ENCODE measurements around the gene ENDOV.
"Not testable (repeated sequence)": the region's sequence is repeated elsewhere in the genome, so short reads cannot be mapped to it uniquely, and the experiment has no call there.

ENDOV gene

DNA sequence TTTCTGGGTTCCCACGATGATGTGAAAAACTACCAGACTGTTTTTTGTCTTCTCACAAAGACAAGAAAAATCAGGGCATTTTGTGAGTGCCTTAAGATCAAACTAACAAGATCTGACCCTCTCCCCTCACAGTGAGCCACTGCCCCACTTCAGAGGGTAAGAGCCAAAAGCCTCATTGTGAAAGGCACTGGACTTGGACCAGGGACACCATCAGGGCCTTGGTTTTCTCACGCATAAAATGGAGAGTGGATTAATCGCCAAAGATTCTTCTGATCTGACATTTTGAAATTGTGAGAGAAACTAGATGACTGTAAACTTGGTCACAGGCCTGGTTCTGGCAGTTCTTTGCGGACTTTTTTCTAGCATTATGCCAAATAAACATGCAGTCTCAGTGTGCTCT is 21.0 kb upstream of the ENDOV start:
- TF ChIP-seq, protein P1, sequence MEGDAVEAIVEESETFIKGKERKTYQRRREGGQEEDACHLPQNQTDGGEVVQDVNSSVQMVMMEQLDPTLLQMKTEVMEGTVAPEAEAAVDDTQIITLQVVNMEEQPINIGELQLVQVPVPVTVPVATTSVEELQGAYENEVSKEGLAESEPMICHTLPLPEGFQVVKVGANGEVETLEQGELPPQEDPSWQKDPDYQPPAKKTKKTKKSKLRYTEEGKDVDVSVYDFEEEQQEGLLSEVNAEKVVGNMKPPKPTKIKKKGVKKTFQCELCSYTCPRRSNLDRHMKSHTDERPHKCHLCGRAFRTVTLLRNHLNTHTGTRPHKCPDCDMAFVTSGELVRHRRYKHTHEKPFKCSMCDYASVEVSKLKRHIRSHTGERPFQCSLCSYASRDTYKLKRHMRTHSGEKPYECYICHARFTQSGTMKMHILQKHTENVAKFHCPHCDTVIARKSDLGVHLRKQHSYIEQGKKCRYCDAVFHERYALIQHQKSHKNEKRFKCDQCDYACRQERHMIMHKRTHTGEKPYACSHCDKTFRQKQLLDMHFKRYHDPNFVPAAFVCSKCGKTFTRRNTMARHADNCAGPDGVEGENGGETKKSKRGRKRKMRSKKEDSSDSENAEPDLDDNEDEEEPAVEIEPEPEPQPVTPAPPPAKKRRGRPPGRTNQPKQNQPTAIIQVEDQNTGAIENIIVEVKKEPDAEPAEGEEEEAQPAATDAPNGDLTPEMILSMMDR (IDR thresholded peaks at IDR 0.05; ENCODE audit: control insufficient read depth, insufficient read depth, low read depth, low read length, missing control alignments) = no peak
- no peak for DNase-seq (ENCODE audit: low read depth)

DNA sequence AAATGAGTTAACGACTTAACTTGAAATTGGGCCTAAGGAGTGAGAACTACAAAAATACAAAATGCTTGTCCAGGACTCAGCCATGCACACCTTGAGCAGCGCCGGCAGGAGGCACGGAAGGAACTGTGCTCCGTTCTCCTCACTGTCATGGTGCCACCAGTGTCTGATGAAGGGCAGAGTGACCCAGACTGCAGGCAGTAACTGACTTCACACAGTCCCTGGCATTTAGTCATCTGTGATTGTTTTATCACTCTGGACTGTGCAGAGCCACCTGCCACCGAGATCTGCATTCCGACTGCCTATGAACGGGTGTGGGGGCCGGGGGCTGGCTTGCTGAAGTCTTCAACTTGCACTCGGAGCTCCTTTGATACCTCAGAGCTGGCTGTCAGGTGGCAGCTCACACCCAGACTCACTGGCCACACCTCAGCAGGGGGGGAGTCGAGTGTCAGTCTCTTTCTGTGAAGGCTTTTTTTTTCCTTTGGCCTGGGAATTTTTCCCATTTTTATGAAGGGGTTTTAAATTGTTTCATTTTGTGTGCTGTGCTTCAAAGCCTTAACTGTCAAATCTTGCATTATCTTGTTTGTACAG is 20.2 kb upstream of the ENDOV start:
- DNase-seq (ENCODE audit: low read depth) = no peak
- H3K4me3 ChIP-seq (ENCODE audit: control insufficient read depth, low read depth, low read length) = no peak overlapping the region
- TF ChIP-seq, protein P1 (IDR thresholded peaks at IDR 0.05; ENCODE audit: control insufficient read depth, insufficient read depth, low read depth, low read length, missing control alignments) = no peak

More for the DNA sequence above, 21.0 kb upstream of the ENDOV start:
- H3K4me3 ChIP-seq (ENCODE audit: control insufficient read depth, low read depth, low read length) = no peak overlapping the region

DNA sequence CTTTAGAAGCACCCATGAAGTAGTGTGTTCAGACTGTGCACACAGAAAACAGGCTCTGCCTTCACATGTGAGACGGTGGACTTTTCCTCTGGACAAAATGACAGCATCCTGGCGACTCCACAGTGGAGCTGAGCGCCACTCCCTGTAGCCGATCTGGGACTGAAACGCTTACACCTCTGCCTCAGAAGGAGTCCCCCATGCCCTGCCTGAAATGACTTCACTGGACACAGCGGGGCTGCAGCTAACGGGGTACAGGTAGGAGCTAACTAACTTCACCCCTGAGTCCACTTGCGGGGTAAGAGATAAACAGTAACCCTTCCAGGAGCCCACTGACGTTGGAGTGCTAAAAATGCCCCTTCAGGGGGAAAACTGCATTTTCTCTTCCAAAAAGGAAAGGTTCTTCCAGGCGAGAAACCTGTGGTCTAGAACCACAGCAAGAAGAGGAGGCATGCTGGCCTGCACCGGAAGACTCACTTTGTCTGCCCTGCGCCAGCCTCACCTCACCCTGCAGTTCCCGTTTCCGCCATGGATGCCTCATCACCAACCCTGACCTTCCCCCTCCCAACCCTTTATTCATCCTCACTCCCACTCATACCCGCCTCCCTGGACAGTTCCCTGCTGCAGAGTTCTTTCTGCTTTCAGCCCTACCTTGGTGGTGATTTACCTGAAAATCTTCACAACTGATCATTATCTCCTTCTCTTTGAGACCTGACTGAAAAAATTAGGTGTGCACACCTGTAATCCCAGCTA is 19.4 kb upstream of the ENDOV start:
- TF ChIP-seq, protein P1 (IDR thresholded peaks at IDR 0.05; ENCODE audit: control insufficient read depth, insufficient read depth, low read depth, low read length, missing control alignments) = no peak
- no peak for DNase-seq (ENCODE audit: low read depth)
- no peak overlapping the region for H3K4me3 ChIP-seq (ENCODE audit: control insufficient read depth, low read depth, low read length)

DNA sequence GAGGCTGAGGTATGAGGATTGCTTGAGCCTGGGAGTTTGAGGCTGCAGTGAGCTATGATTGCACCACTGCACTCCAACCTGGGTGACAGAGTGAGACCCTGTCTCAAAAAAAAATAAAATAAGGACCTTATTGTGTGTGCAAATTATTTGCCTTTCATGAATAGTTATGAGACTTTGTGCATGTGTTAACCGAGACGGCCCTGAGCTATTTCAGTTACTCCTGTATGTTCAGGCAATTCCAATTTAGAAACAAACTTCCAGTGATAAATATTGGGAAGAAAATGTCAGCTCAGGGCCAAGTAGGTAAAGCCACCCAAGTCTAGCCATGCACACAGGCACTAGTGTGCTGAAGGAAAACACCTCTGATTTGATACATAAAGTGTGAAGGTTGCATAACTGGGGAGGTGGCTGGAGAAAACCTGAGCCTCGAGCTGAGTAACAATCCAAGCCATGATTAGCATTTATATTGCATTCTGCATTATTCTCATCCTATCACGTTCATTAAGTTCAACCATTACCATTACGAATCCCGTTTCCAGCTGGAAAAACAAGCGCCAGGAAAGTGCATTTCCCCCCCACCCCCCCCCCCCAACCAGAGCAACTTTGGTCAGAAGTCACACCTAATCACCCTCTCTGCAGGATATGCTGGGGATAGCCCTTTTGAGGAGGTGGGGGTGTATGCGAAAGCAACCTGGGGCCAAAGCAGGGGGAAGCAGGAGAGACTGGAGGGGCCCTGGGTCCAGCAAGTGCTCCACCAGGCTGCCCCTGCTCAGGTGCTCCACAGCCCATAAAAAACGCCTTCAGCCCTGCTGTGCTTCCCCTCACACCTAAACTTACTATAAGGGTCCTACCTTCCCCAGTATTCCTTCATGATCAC is 18.6 kb upstream of the ENDOV start:
- no peak for DNase-seq (ENCODE audit: low read depth)
- TF ChIP-seq, protein P1 (IDR thresholded peaks at IDR 0.05; ENCODE audit: control insufficient read depth, insufficient read depth, low read depth, low read length, missing control alignments) = no peak
- no peak overlapping the region for H3K4me3 ChIP-seq (ENCODE audit: control insufficient read depth, low read depth, low read length)

DNA sequence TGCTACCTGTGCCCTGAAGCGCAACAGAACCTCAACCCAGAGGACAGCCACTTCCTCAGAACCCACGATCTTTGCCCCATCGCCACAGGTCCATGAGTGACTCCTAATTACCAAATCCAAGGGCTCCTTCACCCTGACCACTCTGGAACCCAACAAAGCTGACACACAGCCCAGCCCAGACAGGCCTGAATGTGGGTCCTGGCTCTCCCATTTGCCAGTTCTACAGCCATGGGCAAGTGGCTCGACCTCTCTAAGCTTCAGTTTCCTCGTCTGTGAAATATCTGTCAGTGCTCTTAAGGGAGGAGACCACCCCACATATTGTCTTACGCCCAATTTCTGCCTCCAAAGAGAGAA is 18.0 kb upstream of the ENDOV start:
- no peak overlapping the region for H3K4me3 ChIP-seq (ENCODE audit: control insufficient read depth, low read depth, low read length)
- TF ChIP-seq, protein P1 (IDR thresholded peaks at IDR 0.05; ENCODE audit: control insufficient read depth, insufficient read depth, low read depth, low read length, missing control alignments) = no peak
- DNase-seq (ENCODE audit: low read depth) = no peak

DNA sequence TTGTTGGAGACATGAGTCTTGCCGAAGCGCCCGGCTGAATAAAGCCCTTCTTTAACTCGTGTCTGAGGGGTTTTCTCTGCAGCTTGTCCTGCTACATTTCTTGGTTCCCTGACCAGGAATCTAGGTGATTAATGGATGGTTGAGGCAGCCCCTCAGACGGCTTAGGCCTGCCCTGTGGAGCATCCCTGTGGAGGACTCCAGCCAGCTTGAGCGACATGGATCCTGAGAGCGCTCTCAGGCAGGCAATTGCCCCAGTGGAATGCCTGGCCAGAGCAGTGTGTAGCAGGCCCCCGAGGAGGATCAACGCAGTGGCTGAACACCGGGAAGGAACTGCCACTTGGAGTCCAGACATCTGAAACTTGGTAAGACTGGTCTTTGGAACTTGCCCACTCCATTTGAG is 17.3 kb upstream of the ENDOV start:
- TF ChIP-seq, protein P1 (IDR thresholded peaks at IDR 0.05; ENCODE audit: control insufficient read depth, insufficient read depth, low read depth, low read length, missing control alignments) = no peak
- no peak for DNase-seq (ENCODE audit: low read depth)
- H3K4me3 ChIP-seq (ENCODE audit: control insufficient read depth, low read depth, low read length) = no peak overlapping the region

DNA sequence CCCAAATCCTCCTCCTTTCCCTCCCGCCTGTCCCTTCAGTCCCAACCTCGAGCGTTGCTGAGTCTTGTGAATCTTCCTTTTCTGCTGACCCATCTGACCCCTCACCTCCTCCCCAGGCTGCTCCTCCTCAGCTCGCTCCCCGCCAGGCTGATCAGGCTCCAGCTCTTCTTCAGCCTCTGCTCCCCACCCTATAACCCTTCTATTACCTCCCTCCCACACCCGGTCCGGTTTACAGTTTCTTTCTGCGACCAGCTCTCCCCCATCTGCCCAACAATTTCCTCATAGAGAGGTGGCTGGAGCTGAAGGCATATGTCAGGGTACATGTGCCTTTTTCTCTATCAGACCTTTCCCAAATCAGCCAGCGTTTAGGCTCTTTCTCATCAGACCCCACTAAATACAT is 13.9 kb upstream of the ENDOV start:
- not testable (repeated sequence) for H3K4me3 ChIP-seq (ENCODE audit: control insufficient read depth, low read depth, low read length); DNase-seq (ENCODE audit: low read depth)

DNA sequence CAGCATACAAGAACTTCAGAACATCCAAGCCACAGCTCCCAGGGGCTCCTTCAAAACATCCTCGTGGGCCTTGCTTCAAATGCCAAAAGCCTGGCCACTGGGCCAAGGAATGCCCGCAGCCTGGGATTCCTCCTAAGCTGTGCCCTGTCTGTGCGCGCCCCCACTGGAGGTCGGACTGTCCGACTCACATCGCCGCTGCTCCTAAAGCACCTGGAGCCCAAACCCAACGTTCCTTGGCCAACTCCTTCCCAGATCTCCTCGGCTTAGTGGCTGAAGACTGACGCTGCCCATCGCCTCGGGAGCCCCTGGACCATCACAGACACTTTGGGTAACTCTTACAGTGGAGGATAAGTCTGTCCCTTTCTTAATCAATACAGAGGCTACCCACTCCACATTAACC is 12.9 kb upstream of the ENDOV start:
- not testable (repeated sequence) for H3K4me3 ChIP-seq (ENCODE audit: control insufficient read depth, low read depth, low read length); DNase-seq (ENCODE audit: low read depth)

Measured in AG09309 (cell line).